Thoracic aorta (tissue), 2 donors: ENCODE data around the gene SMOC2. TPM values are rescaled to one million over a fixed set of nuclear protein-coding genes. Genes with fewer than 3 reads are reported as not detected.

ENCODE experiments used
- ATAC-seq: fragments of 150-250 bp; one replicate; pipeline ENCODE4 v1.8.0; 2017; ENCODE audit warnings: low read depth; ENCODE audit not compliant: insufficient number of reproducible peaks, low FRiP score
- DNase-seq: peaks from one replicate; pipeline ENCODE4 v3.0.0-alpha.2; 2020; ENCODE audit warnings: low spot score
- H3K27ac ChIP-seq, 2 donors: fragments of 200-600 bp; sonication (generic); 1 replicate in 1 of 2; 2 replicates in 1 of 2; pipeline ENCODE4 v1.5.1; 2016; ENCODE audit warnings: mild to moderate bottlenecking in 2 of 2, moderate library complexity in 2 of 2
- H3K27me3 ChIP-seq: fragments of 200-600 bp; sonication (generic); replicated peaks from 2 replicates; pipeline ENCODE4 v1.6.0; 2016; ENCODE audit warnings: mild to moderate bottlenecking; ENCODE audit not compliant: insufficient read depth
- H3K36me3 ChIP-seq: fragments of 200-600 bp; sonication (generic); one replicate; pipeline ENCODE4 v1.5.1; 2016
- H3K4me1 ChIP-seq, 2 donors: fragments of 200-600 bp; sonication (generic); 1 replicate in 1 of 2; 2 replicates in 1 of 2; pipeline versions ENCODE4 v1.5.1 to v1.6.0; 2016; ENCODE audit warnings: low read depth in 2 of 2, mild to moderate bottlenecking in 1 of 2; ENCODE audit not compliant: control insufficient read depth in 1 of 2
- H3K4me3 ChIP-seq: fragments of 200-600 bp; sonication (generic); 2 replicates; pipeline ENCODE4 v1.5.1; 2016; ENCODE audit warnings: mild to moderate bottlenecking
- H3K9me3 ChIP-seq: fragments of 200-600 bp; sonication (generic); 2 replicates; pipeline ENCODE4 v1.5.1; 2016
- total RNA-seq, 2 donors: library from RNA; depleted of rRNA; stranded (reverse); fragments of >200 nt; gene quantifications; one replicate each; pipeline versions ENCODE4 v1.1.0 to v1.2.3, GENCODE V29; 2016
- TF ChIP-seq, protein P1 (sequence below): fragments of 200-600 bp; sonication (generic); IDR thresholded peaks from one replicate; pipeline ENCODE4 v1.5.1; 2019; ENCODE audit warnings: antibody characterized with exemption

The SMOC2 gene
- total RNA-seq, 2 donors from 2014 or later: 334 to 424 TPM

DNA sequence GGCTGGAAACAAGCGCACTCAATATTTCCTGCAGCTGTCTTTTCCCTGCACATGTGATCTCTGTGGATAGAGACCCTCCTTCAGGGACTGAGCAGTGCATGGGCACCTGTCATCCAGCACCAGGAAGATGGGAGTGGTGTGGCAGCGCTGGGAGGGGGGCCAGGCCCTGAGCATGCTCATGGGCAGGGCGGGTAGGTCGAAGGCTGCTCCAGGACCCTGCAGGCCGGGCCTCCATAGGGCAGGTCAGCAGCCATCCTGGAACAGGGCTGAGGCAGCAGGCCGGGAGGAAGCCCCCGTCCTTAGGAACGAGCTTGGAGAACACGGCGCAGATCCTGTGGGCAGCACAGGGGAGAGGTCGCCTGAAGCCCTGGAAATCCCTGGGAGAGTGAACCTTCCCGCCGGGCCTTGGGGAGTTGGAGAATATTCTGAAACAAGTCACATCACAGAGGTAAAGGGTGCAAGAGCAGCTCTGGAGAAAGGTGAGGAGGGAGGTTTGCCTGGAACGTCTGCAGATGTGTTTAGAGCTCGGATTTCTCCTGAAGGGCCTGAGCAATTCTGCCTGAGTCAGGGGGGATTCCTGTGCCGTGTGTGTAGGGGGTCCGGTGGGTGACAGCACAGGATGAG lies 133.2 kb downstream of the SMOC2 start:
- TF ChIP-seq, protein P1, sequence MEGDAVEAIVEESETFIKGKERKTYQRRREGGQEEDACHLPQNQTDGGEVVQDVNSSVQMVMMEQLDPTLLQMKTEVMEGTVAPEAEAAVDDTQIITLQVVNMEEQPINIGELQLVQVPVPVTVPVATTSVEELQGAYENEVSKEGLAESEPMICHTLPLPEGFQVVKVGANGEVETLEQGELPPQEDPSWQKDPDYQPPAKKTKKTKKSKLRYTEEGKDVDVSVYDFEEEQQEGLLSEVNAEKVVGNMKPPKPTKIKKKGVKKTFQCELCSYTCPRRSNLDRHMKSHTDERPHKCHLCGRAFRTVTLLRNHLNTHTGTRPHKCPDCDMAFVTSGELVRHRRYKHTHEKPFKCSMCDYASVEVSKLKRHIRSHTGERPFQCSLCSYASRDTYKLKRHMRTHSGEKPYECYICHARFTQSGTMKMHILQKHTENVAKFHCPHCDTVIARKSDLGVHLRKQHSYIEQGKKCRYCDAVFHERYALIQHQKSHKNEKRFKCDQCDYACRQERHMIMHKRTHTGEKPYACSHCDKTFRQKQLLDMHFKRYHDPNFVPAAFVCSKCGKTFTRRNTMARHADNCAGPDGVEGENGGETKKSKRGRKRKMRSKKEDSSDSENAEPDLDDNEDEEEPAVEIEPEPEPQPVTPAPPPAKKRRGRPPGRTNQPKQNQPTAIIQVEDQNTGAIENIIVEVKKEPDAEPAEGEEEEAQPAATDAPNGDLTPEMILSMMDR: no peak
- ATAC-seq: no peak
- H3K4me1 ChIP-seq: peaks cover 22 to 57% of the 10 kb centered on the region in 2 donors
- no peak for DNase-seq
- no peaks in the 10 kb centered on the region for H3K27me3 ChIP-seq
- peak overlapping the region; percentile 42 for H3K4me3 ChIP-seq
- H3K36me3 ChIP-seq: peaks cover 2% of the 10 kb centered on the region
- no peaks in the 10 kb centered on the region for H3K9me3 ChIP-seq
- H3K27ac ChIP-seq: peak overlapping the region; percentile 93 to 96

DNA sequence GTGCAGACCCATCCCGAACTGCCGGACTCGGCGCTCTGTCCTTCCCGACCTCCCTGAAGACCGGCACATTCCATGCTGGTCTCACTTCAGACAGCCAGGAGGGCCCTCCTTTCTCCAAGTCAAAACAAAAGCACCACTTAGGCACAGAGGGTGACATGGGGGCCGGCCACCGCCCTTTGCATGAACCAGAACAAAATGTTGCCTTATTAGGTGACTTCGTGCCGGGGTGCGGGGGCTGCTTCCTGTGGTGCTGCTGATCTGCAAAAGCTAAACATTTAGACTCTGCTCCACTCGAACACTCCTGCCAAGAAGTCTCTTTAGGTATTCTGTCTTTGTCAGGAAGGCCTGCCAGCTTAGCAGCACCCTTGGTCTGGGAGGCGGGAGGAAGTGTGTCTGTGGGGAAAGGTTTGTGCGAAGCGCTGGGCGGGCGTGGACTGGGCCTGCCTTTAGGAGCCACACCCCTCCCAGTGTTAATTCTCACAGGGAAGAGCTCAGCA lies 133.8 kb downstream of the SMOC2 start:
- TF ChIP-seq, protein P1: no peak
- DNase-seq: peak; percentile 64
- peak; percentile 56 for ATAC-seq
- Histone ChIP-seq H3K27me3 (no peaks in the 10 kb centered on the region), H3K4me3 (peak overlapping the region; percentile 42), H3K36me3 (peaks cover 2% of the 10 kb centered on the region), H3K9me3 (no peaks in the 10 kb centered on the region), H3K4me1 (peaks cover 26 to 62% of the 10 kb centered on the region in 2 donors), H3K27ac (peak overlapping the region; percentile 93 to 96)

DNA sequence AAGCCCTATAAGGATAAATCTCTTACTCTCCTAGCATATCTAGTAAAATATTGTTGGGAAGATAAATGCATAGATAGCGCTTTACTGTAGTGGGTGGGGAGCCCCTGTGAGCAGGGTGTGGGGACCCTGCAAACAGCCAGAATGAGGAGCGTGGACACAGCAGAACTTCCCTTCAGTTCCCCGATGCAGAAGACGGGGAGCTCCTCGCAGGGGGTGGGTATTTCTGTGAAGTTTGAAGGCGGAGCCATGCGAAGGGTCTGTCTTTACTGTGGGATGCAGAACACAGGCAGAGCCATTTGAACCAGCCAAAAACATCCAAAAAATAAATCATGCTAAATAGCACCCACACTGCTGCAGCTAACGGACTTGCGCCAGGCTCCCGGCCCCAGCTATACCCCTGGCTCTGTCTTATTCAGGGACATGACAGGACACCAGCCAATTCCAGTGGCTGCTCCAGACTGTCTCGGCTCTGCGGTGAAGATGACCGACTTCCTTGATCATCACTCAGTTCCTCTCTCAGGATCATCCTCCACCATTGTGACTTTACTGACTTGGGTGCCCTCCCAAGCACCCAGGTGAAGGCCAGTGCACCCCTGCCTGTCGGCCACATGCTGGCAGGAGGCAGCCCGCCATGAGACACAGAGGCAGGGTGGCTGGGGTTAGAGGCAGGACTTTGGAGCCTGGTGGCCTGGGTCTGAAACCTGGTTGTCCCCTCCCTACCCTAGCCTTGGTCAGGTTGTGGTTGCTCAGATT lies 134.5 kb downstream of the SMOC2 start:
- no peaks in the 10 kb centered on the region for H3K27me3 ChIP-seq
- TF ChIP-seq, protein P1: no peak
- peaks cover 26 to 69% of the 10 kb centered on the region in 2 donors for H3K4me1 ChIP-seq
- DNase-seq (no peak), ATAC-seq (no peak)
- H3K27ac ChIP-seq: peak overlapping the region; percentile 93 to 96
- H3K9me3 ChIP-seq: no peaks in the 10 kb centered on the region
- peak overlapping the region; percentile 42 for H3K4me3 ChIP-seq
- H3K36me3 ChIP-seq: peaks cover 2% of the 10 kb centered on the region

DNA sequence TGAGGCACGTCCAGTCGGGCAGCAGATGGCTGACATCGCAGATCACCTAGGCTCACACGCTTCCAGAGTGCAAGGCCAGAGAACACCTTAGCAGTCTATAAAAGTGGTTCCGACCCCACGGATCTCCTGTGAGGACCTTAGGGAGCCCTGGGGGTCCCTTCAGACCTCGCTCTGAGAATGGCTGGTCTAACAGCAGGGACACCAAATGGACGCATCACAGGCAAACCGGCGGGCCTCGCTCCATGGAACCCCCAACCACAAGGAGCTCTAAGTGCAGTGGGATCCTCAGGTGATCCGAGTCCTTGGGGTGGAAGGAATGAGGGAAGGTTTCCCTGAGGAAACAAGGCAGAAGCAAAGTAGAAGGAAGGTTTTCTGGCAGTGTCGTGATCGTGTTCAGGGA lies 135.4 kb downstream of the SMOC2 start:
- TF ChIP-seq, protein P1: no peak
- Histone ChIP-seq H3K4me3 (no peak overlapping the region), H3K36me3 (no peaks in the 10 kb centered on the region), H3K27me3 (no peaks in the 10 kb centered on the region), H3K9me3 (no peaks in the 10 kb centered on the region), H3K4me1 (peaks cover 26 to 69% of the 10 kb centered on the region in 2 donors), H3K27ac (peak overlapping the region; percentile 93 to 96)
- DNase-seq (no peak), ATAC-seq (no peak)

DNA sequence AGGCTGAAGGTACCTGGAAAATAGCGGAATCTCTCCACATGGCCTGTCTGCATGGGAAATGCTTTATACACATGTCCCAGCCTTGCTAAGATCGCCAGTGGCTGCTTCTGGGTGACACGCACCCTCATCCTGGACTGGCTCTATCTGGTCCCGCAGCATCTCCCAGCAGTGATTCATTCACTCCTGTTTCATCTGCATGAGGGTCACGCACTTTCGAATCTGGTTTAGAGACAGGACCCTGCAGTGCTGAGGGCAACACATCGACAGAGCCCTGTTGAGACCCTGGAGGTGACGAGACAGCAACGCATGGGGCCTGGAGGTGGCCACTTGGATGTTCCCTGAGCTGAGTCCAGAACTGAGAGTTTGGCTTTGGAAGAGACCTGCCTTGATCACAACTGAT lies 136.5 kb downstream of the SMOC2 start:
- DNase-seq: no peak
- no peak for ATAC-seq
- TF ChIP-seq, protein P1: no peak
- Histone ChIP-seq H3K4me3 (no peak overlapping the region), H3K4me1 (peaks cover 26 to 70% of the 10 kb centered on the region in 2 donors), H3K9me3 (no peaks in the 10 kb centered on the region), H3K27me3 (no peaks in the 10 kb centered on the region), H3K27ac (peak overlapping the region; percentile 93 to 96), H3K36me3 (no peaks in the 10 kb centered on the region)
